ENCODE data around the gene IL36RN.
"Not testable (repeated sequence)": the region's sequence is repeated elsewhere in the genome, so short reads cannot be mapped to it uniquely, and the experiment has no call there.

IL36RN gene

GRCh38 chr2:113075600-113075999, 16.6 kb downstream of the IL36RN start:
- DNase-seq = no peak

GRCh38 chr2:113076954-113077669, 18.1 kb downstream of the IL36RN start:
- DNase-seq = no peak

GRCh38 chr2:113077921-113078320, 18.9 kb downstream of the IL36RN start:
- no peak for DNase-seq

- no peak for DNase-seq
Observed at GRCh38 chr2:113078350-113078839, 19.4 kb downstream of the IL36RN start.

- DNase-seq = no peak
Observed at GRCh38 chr2:113079131-113079530, 20.1 kb downstream of the IL36RN start.

- DNase-seq = no peak
Observed at GRCh38 chr2:113080134-113080533, 21.1 kb downstream of the IL36RN start.

GRCh38 chr2:113081488-113082210, 22.7 kb downstream of the IL36RN start:
- DNase-seq = no peak

GRCh38 chr2:113083296-113083695, 24.3 kb downstream of the IL36RN start:
- no peak for DNase-seq

- no peak for DNase-seq
Observed at GRCh38 chr2:113084249-113085000, 25.4 kb downstream of the IL36RN start.

GRCh38 chr2:113085542-113085941, 26.5 kb downstream of the IL36RN start:
- DNase-seq = no peak

GRCh38 chr2:113088213-113088992, 29.4 kb downstream of the IL36RN start:
- no peak for DNase-seq

GRCh38 chr2:113089916-113090315, 30.9 kb downstream of the IL36RN start:
- DNase-seq = no peak

- no peak for DNase-seq
Observed at GRCh38 chr2:113091231-113091896, 32.4 kb downstream of the IL36RN start.

- DNase-seq = no peak
Observed at GRCh38 chr2:113092864-113093612, 34.0 kb downstream of the IL36RN start.

GRCh38 chr2:113093613-113093977, 34.6 kb downstream of the IL36RN start:
- no peak for DNase-seq

GRCh38 chr2:113096306-113096705, 37.3 kb downstream of the IL36RN start:
- DNase-seq = not testable (repeated sequence)

- not testable (repeated sequence) for DNase-seq
Observed at GRCh38 chr2:113096842-113097618, 38.0 kb downstream of the IL36RN start.

- no peak for DNase-seq
Observed at GRCh38 chr2:113098041-113098440, 39.0 kb downstream of the IL36RN start.

- DNase-seq = no peak
Observed at GRCh38 chr2:113098532-113098931, 39.5 kb downstream of the IL36RN start.

- no peak for DNase-seq
Observed at GRCh38 chr2:113102133-113102532, 43.1 kb downstream of the IL36RN start.

- DNase-seq = no peak
Observed at GRCh38 chr2:113103277-113103676, 44.3 kb downstream of the IL36RN start.

Data from SIG-M5 (cell line).